Keratinocyte (primary cell): Measurements from ENCODE around the gene OCIAD2. TPM values are rescaled to one million over a fixed set of nuclear protein-coding genes. Genes with fewer than 3 reads are reported as not detected.
A peak's percentile ranks its signal among the peaks of the same experiment; 100 is the strongest.

Source experiments
- DNase-seq: peaks from one replicate; pipeline ENCODE4 v3.0.0-alpha.2; 2011; ENCODE audit warnings: low read depth, missing footprints, low spot score
- FAIRE-seq: peaks from 2 replicates; lab custom pipeline; 2011; peaks lifted over from hg19 to GRCh38; lab: Jason Lieb, UNC
- H2AFZ ChIP-seq: 2 replicates; pipeline ENCODE4 v1.6.0; 2012; ENCODE audit warnings: low read length, control low read depth, inconsistent platforms; ENCODE audit not compliant: control insufficient read depth
- H3K27ac ChIP-seq: 2 replicates; pipeline ENCODE4 v1.5.1; 2011; ENCODE audit warnings: low read length; ENCODE audit not compliant: control insufficient read depth, insufficient read depth
- H3K27me3 ChIP-seq: 3 replicates; pipeline ENCODE4 v1.6.0; 2011; ENCODE audit warnings: low read length; ENCODE audit not compliant: control insufficient read depth, insufficient read depth; ENCODE audit errors: extremely low read depth
- H3K36me3 ChIP-seq, 2 experiments: 2 replicates in 1 of 2; 3 replicates in 1 of 2; pipeline ENCODE4 v1.5.1; 2011; ENCODE audit warnings: low read length in 2 of 2, mild to moderate bottlenecking in 1 of 2; ENCODE audit not compliant: control insufficient read depth in 2 of 2, insufficient read depth in 2 of 2; ENCODE audit errors: extremely low read depth in 1 of 2
- H3K4me1 ChIP-seq: 3 replicates; pipeline ENCODE4 v1.5.1; 2011; ENCODE audit warnings: low read length; ENCODE audit not compliant: control insufficient read depth, insufficient read depth; ENCODE audit errors: extremely low read depth
- H3K4me2 ChIP-seq: 3 replicates; pipeline ENCODE4 v1.6.0; 2011; ENCODE audit warnings: low read depth, low read length; ENCODE audit not compliant: control insufficient read depth, insufficient read depth; ENCODE audit errors: extremely low read depth
- H3K4me3 ChIP-seq, 3 experiments: fragments of 200-600 bp in 1 of 3; sonication (generic) in 1 of 3; 2 replicates in 2 of 3; 3 replicates in 1 of 3; pipeline ENCODE4 v1.5.1; 2011 to 2016; ENCODE audit warnings: low read length in 3 of 3, mild to moderate bottlenecking in 3 of 3, control low read depth in 2 of 3, inconsistent platforms in 1 of 3, low read depth in 1 of 3, mixed read lengths in 1 of 3, mixed run types in 1 of 3, moderate library complexity in 1 of 3; ENCODE audit not compliant: control insufficient read depth in 2 of 3, insufficient read depth in 2 of 3; ENCODE audit errors: extremely low read depth in 1 of 3
- H3K79me2 ChIP-seq: 2 replicates; pipeline ENCODE4 v1.6.0; 2012; ENCODE audit warnings: low read length; ENCODE audit not compliant: control insufficient read depth, insufficient read depth
- H3K9ac ChIP-seq: 3 replicates; pipeline ENCODE4 v1.6.0; 2011; ENCODE audit warnings: low read length; ENCODE audit not compliant: control insufficient read depth, insufficient read depth; ENCODE audit errors: extremely low read depth
- H3K9me1 ChIP-seq: 3 replicates; pipeline ENCODE4 v1.6.0; 2011; ENCODE audit warnings: low read length; ENCODE audit not compliant: control insufficient read depth, insufficient read depth; ENCODE audit errors: extremely low read depth
- H3K9me3 ChIP-seq: 2 replicates; pipeline ENCODE4 v1.5.1; 2012; ENCODE audit warnings: low read depth, low read length; ENCODE audit not compliant: control insufficient read depth
- H4K20me1 ChIP-seq: 3 replicates; pipeline ENCODE4 v1.6.0; 2011; ENCODE audit warnings: low read length; ENCODE audit not compliant: control insufficient read depth, insufficient read depth; ENCODE audit errors: extremely low read depth
- CTCF ChIP-seq, 3 experiments: IDR thresholded peaks in 1 of 3; conservative IDR thresholded peaks in 1 of 3; optimal IDR thresholded peaks in 1 of 3; 2 replicates in 2 of 3; 3 replicates in 1 of 3; pipeline versions ENCODE3 to v1.5.1; 2011; ENCODE audit warnings: low read length in 3 of 3, mild to moderate bottlenecking in 3 of 3, moderate library complexity in 2 of 3, control low read depth in 1 of 3, inconsistent platforms in 1 of 3; ENCODE audit not compliant: insufficient read depth in 2 of 3; ENCODE audit errors: extremely low read depth in 1 of 3
- EZH2 ChIP-seq: IDR thresholded peaks from one replicate; pipeline ENCODE4 v1.6.1; 2012; ENCODE audit warnings: inconsistent platforms, mild to moderate bottlenecking, low read length, moderate library complexity
- dilution Hi-C: fragments of 300-500 bp; cut with MboI; formaldehyde crosslinking; loops from one replicate; pipeline ENCODE4 v1.7.0; 2020; ENCODE audit warnings: low sequenced_read_pairs; ENCODE audit not compliant: extremely low pct_ligation_motif_present
- polyA plus RNA-seq, 5 experiments: library from polyadenylated mRNA; depleted of rRNA in 3 of 5; stranded (reverse) in 3 of 5; stranded (forward) in 1 of 5; unstranded in 1 of 5; fragments of >200 nt; gene quantifications; 1 replicate in 1 of 5; 2 replicates in 3 of 5; 3 replicates in 1 of 5; pipeline versions ENCODE4 v1.2.1 to v1.2.3, GENCODE V29; 2011 to 2012; ENCODE audit warnings: missing spikeins in 2 of 5, low read depth in 1 of 5, low replicate concordance in 1 of 5

The OCIAD2 gene
- polyA plus RNA-seq, 1 donor (not counting 4 experiments of a cell fraction or from before 2014, with no cell fraction given), result 407 TPM

- peak overlapping the region; percentile 74 for H2AFZ ChIP-seq
- peak; percentile 88 for FAIRE-seq
- dilution Hi-C loops, result no loop called here
- peaks cover 41% of the 10 kb centered on the region for H3K4me1 ChIP-seq
- H3K4me2 ChIP-seq, result peak overlapping the region; percentile 83
- H3K9me1 ChIP-seq, result no peaks in the 10 kb centered on the region
- H3K4me3 ChIP-seq, result peak overlapping the region in 2 of 3 experiments; percentile 40 to 54
- H3K9ac ChIP-seq, result peak overlapping the region; percentile 58
- H3K27me3 ChIP-seq, result no peaks in the 10 kb centered on the region
- no peaks in the 10 kb centered on the region for H4K20me1 ChIP-seq
- no peaks in the 10 kb centered on the region for H3K36me3 ChIP-seq
- TF ChIP-seq EZH2 (no peak), CTCF (optimal IDR thresholded peaks at IDR 0.05 in 1 of 3, IDR thresholded peaks at IDR 0.05 in 1 of 3, conservative IDR thresholded peaks at IDR 0.05 in 1 of 3; ENCODE audit: extremely low read depth in 1 of 3, insufficient read depth in 2 of 3, low read length in 3 of 3) (no peak)
- no peaks in the 10 kb centered on the region for H3K79me2 ChIP-seq
- no peaks in the 10 kb centered on the region for H3K9me3 ChIP-seq
- H3K27ac ChIP-seq, result peak overlapping the region; percentile 92
- no peak for DNase-seq
These were observed 43.1 kb upstream of the OCIAD2 start for GRCh38 chr4:48949518-48950219.

- Histone ChIP-seq H3K4me3 (peak overlapping the region in 2 of 3 experiments; percentile 9 to 27), H3K9me1 (no peaks in the 10 kb centered on the region), H3K27ac (peak overlapping the region; percentile 92), H3K79me2 (no peaks in the 10 kb centered on the region), H2AFZ (peak overlapping the region; percentile 74), H3K9me3 (no peaks in the 10 kb centered on the region), H3K36me3 (no peaks in the 10 kb centered on the region), H3K9ac (peak overlapping the region; percentile 58), H3K27me3 (no peaks in the 10 kb centered on the region), H3K4me2 (peak overlapping the region; percentile 83), H3K4me1 (peaks cover 41% of the 10 kb centered on the region), H4K20me1 (no peaks in the 10 kb centered on the region)
- TF ChIP-seq CTCF (optimal IDR thresholded peaks at IDR 0.05 in 1 of 3, IDR thresholded peaks at IDR 0.05 in 1 of 3, conservative IDR thresholded peaks at IDR 0.05 in 1 of 3; ENCODE audit: extremely low read depth in 1 of 3, insufficient read depth in 2 of 3, low read length in 3 of 3) (no peak), EZH2 (no peak)
- no peak for FAIRE-seq
- dilution Hi-C loops, result no loop called here
- no peak for DNase-seq
These were observed 42.5 kb upstream of the OCIAD2 start for GRCh38 chr4:48949086-48949485.
